Measurements from ENCODE around the gene NBPF11. TPM values are rescaled to one million over a fixed set of nuclear protein-coding genes. Genes with fewer than 3 reads are reported as not detected.
"Not testable (repeated sequence)": the region's sequence is repeated elsewhere in the genome, so short reads cannot be mapped to it uniquely, and the experiment has no call there.

Gene NBPF11
- total RNA-seq, 1 experiment from 2014 or later, result 15.7 TPM

DNA sequence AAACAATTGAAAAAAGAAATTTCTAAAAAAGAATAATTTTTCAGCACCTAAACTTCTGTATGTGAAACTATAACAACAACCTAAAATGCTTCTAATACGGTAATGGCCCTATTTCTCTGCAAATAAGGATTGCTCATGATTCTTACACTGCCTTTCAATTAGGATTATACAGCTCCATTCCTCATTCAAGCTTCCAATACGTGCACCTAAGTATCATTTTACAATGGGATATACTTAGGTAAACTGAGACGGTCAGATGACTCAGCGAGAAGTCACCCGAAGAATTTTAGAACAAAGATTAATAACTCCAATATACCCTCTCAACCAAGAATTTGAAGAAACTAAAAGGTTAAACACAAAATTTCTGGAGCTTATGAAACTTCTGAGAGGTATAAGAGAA, 83.9 kb downstream of the NBPF11 start:
- POLR2A ChIA-PET; H3K27ac Mint-ChIP-seq (ENCODE audit: low read depth, unreplicated experiment): not testable (repeated sequence)

DNA sequence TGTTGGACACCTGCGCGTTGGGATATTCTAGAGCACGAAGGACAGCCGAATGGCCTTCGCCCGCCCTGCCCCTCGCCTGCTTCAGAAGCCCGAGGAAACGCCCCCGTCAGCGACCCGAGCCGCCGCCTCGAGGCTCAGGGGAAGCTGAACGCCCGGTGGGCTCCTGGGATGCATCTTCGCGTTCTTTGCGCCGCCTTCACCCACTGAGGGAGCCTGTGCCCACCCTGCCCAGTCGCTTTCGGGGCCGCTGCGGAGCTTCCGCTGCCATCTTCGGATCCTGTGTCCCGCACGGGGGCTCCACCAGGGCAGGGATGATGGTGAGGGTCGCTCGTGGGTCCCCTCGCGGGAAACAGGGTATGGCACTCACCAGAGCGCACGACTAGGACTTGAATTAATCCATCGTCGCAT, 91.8 kb downstream of the NBPF11 start:
- H3K4me1 Mint-ChIP-seq (ENCODE audit: insufficient read depth, unreplicated experiment); intact Hi-C loops (cut with micrococcal nuclease); DNase-seq (ENCODE audit: unreplicated experiment); H3K36me3 Mint-ChIP-seq (ENCODE audit: insufficient read depth, unreplicated experiment); H3K9me3 Mint-ChIP-seq (ENCODE audit: unreplicated experiment); BruUV-seq (replicated peaks); H3K27ac Mint-ChIP-seq (ENCODE audit: low read depth, unreplicated experiment); H3K4me3 Mint-ChIP-seq (ENCODE audit: unreplicated experiment); CTCF ChIA-PET; POLR2A ChIA-PET: not testable (repeated sequence)
- peaks cover 14% of the 10 kb centered on the region for H3K27me3 Mint-ChIP-seq (ENCODE audit: insufficient read depth, unreplicated experiment)

More for the DNA sequence above, 83.9 kb downstream of the NBPF11 start:
- H3K36me3 Mint-ChIP-seq (ENCODE audit: insufficient read depth, unreplicated experiment); intact Hi-C loops (cut with micrococcal nuclease); H3K9me3 Mint-ChIP-seq (ENCODE audit: unreplicated experiment); H3K27me3 Mint-ChIP-seq (ENCODE audit: insufficient read depth, unreplicated experiment); BruUV-seq (replicated peaks); CTCF ChIA-PET; DNase-seq (ENCODE audit: unreplicated experiment); H3K4me1 Mint-ChIP-seq (ENCODE audit: insufficient read depth, unreplicated experiment); H3K4me3 Mint-ChIP-seq (ENCODE audit: unreplicated experiment): not testable (repeated sequence)

DNA sequence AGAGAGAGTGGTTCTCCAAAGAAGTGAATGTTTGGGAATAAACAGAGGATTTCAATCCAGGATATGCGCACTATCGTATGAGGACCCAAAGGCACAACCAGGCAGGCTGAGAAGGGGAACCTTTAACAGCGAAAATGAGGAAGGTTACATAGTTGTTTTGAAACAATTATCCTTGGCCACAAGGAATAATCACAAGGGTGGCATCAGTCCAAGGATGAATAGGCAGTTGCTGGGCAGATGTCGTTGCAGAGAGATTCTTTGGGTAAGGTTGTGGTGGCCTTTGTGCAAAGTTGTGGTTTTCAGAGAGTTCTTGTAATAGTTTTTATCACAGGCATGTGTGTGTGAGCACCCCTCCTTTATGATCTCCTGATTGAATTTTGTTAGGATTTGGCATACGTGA, 94.7 kb downstream of the NBPF11 start:
- CTCF ChIA-PET; POLR2A ChIA-PET; H3K4me3 Mint-ChIP-seq (ENCODE audit: unreplicated experiment); BruUV-seq (replicated peaks); H3K4me1 Mint-ChIP-seq (ENCODE audit: insufficient read depth, unreplicated experiment); H3K27ac Mint-ChIP-seq (ENCODE audit: low read depth, unreplicated experiment); H3K9me3 Mint-ChIP-seq (ENCODE audit: unreplicated experiment); H3K36me3 Mint-ChIP-seq (ENCODE audit: insufficient read depth, unreplicated experiment); intact Hi-C loops (cut with micrococcal nuclease): not testable (repeated sequence)
- H3K27me3 Mint-ChIP-seq (ENCODE audit: insufficient read depth, unreplicated experiment), result peaks cover 14% of the 10 kb centered on the region
- peak; percentile 5 for DNase-seq (ENCODE audit: unreplicated experiment)

Other genes with a start within 250 kb of the NBPF11 start
- gene GJA8, start 249.5 kb downstream of the NBPF11 start, total RNA-seq (2022), result not detected in 2 replicates
- 31.9 and 33.6 TPM in 2 replicates for gene GPR89B, start 223.9 kb downstream of the NBPF11 start, total RNA-seq (2022)

Measured in MCF 10A (cell line).